Suprapubic skin (tissue), 4 donors: ENCODE results near the gene TSPAN18.

ENCODE experiments used
- CTCF ChIP-seq, 2 donors: fragments of 200-600 bp in 1 of 2; fragments of 450-650 bp in 1 of 2; sonication (generic) in 1 of 2; IDR thresholded peaks; one replicate each; pipeline ENCODE4 v1.5.1; 2016 to 2019; ENCODE audit warnings: antibody characterized with exemption in 2 of 2, mild to moderate bottlenecking in 1 of 2, moderate library complexity in 1 of 2
- EP300 ChIP-seq: sonication (generic); formaldehyde crosslinking; IDR thresholded peaks from one replicate; pipeline ENCODE4 v1.6.1; 2017; ENCODE audit warnings: antibody characterized with exemption
- POLR2A ChIP-seq, 2 donors: fragments of 450-650 bp; IDR thresholded peaks; one replicate each; pipeline ENCODE4 v1.6.1; 2017; ENCODE audit warnings: antibody characterized with exemption in 2 of 2, mild to moderate bottlenecking in 2 of 2, moderate library complexity in 2 of 2
- POLR2AphosphoS5 ChIP-seq, 3 donors: sonication (generic); formaldehyde crosslinking; IDR thresholded peaks; one replicate each; pipeline ENCODE4 v1.6.1; 2017; ENCODE audit warnings: antibody characterized with exemption in 3 of 3

- TF ChIP-seq CTCF (IDR thresholded peaks at IDR 0.05) (no peak), POLR2AphosphoS5 (IDR thresholded peaks at IDR 0.05) (no peak), POLR2A (IDR thresholded peaks at IDR 0.05) (no peak), EP300 (no peak)
These were observed 246.1 kb downstream of the TSPAN18 start for GRCh38 chr11:44972746-44973435.
